Calu3 (cell line): ENCODE measurements around the gene TENT4B. TPM values are rescaled to one million over a fixed set of nuclear protein-coding genes. Genes with fewer than 3 reads are reported as not detected.

ENCODE experiments used
- BruUV-seq: library from RNA; stranded (reverse); fragments of 400-500 nt; replicated peaks from 2 replicates; lab custom pipeline; 2021; lab: Mats Ljungman, UMichigan
- CTCF ChIA-PET: fragments of 300-600 bp; sonication (Branson Sonifier 250); formaldehyde crosslinking; loops from one replicate; lab custom pipeline; 2022; ENCODE audit warnings: antibody characterized with exemption; lab: Charles Lee
- DNase-seq: peaks from one replicate; pipeline ENCODE4 v3.0.0; 2022
- H3K27ac Mint-ChIP-seq: one replicate; pipeline ENCODE4 v1.8.0; 2022; ENCODE audit warnings: mixed read lengths; ENCODE audit not compliant: unreplicated experiment
- H3K27me3 Mint-ChIP-seq: one replicate; pipeline ENCODE4 v1.8.0; 2022; ENCODE audit warnings: mixed read lengths; ENCODE audit not compliant: unreplicated experiment
- H3K36me3 Mint-ChIP-seq: one replicate; pipeline ENCODE4 v1.8.0; 2022; ENCODE audit warnings: mild to moderate bottlenecking, moderate library complexity, mixed read lengths; ENCODE audit not compliant: insufficient read depth, unreplicated experiment
- H3K4me1 Mint-ChIP-seq: one replicate; pipeline ENCODE4 v1.8.0; 2022; ENCODE audit warnings: mild to moderate bottlenecking, low read depth, mixed read lengths; ENCODE audit not compliant: unreplicated experiment
- H3K4me3 Mint-ChIP-seq: one replicate; pipeline ENCODE4 v1.8.0; 2022; ENCODE audit warnings: mild to moderate bottlenecking, low read depth, moderate library complexity, mixed read lengths; ENCODE audit not compliant: unreplicated experiment
- H3K9me3 Mint-ChIP-seq: one replicate; pipeline ENCODE4 v1.8.0; 2022; ENCODE audit warnings: low read depth, mixed read lengths; ENCODE audit not compliant: unreplicated experiment
- intact Hi-C: fragments of 100-400 bp; cut with micrococcal nuclease; formaldehyde crosslinking; loops from one replicate; pipeline ENCODE4 v1.10.0; 2022; ENCODE audit not compliant: unreplicated experiment
- total RNA-seq: library from RNA; stranded (reverse); gene quantifications from 2 replicates; pipeline ENCODE4 v1.2.3, GENCODE V29; 2022
- TF ChIP-seq, protein P1 (sequence below): fragments of 200-600 bp; IDR thresholded peaks from one replicate; pipeline ENCODE4 v1.8.0; 2022; ENCODE audit warnings: antibody characterized with exemption; ENCODE audit not compliant: unreplicated experiment

TENT4B gene
- total RNA-seq, 1 experiment from 2014 or later = 21.7 TPM

DNA sequence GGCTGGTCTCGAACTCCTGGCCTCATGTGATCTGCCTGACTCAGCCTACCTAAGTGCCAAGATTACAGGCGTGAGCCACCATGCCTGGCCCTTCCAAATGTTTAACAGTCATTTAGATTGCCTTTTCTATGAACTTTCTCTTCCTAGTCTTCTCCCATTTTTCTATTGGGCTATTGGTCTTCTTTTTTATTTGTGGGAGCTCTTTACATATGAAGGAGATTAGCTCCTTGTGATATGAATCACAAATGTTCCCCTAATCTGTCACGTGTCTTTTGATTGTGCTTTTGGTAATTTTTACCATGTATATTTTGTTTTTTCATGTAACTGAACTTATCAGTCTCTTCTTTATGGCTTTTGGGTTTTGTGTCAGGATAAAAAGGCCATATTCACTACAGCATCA lies 125.1 kb downstream of the TENT4B start:
- no TSS peak for BruUV-seq
- intact Hi-C loops = no loop called here
- Mint-ChIP-seq H3K36me3 (no peaks in the 10 kb centered on the region), H3K4me3 (no peak overlapping the region), H3K4me1 (peaks cover 33% of the 10 kb centered on the region), H3K27me3 (no peaks in the 10 kb centered on the region), H3K27ac (no peak overlapping the region), H3K9me3 (peaks cover 3% of the 10 kb centered on the region)
- TF ChIP-seq, protein P1, sequence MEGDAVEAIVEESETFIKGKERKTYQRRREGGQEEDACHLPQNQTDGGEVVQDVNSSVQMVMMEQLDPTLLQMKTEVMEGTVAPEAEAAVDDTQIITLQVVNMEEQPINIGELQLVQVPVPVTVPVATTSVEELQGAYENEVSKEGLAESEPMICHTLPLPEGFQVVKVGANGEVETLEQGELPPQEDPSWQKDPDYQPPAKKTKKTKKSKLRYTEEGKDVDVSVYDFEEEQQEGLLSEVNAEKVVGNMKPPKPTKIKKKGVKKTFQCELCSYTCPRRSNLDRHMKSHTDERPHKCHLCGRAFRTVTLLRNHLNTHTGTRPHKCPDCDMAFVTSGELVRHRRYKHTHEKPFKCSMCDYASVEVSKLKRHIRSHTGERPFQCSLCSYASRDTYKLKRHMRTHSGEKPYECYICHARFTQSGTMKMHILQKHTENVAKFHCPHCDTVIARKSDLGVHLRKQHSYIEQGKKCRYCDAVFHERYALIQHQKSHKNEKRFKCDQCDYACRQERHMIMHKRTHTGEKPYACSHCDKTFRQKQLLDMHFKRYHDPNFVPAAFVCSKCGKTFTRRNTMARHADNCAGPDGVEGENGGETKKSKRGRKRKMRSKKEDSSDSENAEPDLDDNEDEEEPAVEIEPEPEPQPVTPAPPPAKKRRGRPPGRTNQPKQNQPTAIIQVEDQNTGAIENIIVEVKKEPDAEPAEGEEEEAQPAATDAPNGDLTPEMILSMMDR = no peak
- DNase-seq = no peak
- CTCF ChIA-PET = interaction anchor here (0.7 to 1.1 kb wide), 2 partner anchors 28 to 397 kb away, joined by 4 read pairs; no protein-coding TSS in a partner anchor

GRCh38 chr16:50279504-50279865 lies 126.4 kb downstream of the TENT4B start:
- TF ChIP-seq, protein P1 = no peak
- H3K4me1 Mint-ChIP-seq = peaks cover 24% of the 10 kb centered on the region
- intact Hi-C loops = no loop called here
- no peak overlapping the region for H3K27ac Mint-ChIP-seq
- no peak overlapping the region for H3K4me3 Mint-ChIP-seq
- DNase-seq = no peak
- H3K9me3 Mint-ChIP-seq = peaks cover 3% of the 10 kb centered on the region
- no peaks in the 10 kb centered on the region for H3K27me3 Mint-ChIP-seq
- CTCF ChIA-PET = interaction anchor here (1.1 to 1.4 kb wide), 3 partner anchors 29 to 527 kb away, joined by 3 to 4 read pairs (median 3); no protein-coding TSS in a partner anchor
- no TSS peak for BruUV-seq
- peaks cover 3% of the 10 kb centered on the region for H3K36me3 Mint-ChIP-seq

DNA sequence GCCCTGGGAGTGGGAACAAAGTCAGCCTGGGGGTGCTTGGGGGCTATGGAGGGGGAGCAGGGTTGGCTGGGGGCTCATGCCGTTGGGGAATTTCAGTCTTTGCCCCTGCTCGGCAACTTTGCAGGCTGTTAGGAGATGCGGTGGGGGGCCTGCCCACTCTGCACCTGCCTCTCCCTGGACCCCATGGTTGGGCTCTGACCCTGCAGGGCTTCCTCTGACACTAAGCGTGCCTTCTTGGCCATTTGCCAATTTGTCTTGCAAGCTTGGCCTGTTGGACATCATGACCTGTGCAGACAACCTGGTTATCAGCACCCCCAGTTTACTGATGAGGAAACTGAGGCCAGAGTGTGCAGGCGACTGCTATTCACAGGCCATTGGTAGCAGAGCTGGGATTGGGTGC lies 127.8 kb downstream of the TENT4B start:
- CTCF ChIA-PET = no interaction called here
- no TSS peak for BruUV-seq

More for the DNA sequence above, 127.8 kb downstream of the TENT4B start:
- DNase-seq = no peak
- intact Hi-C loops = no loop called here
- Mint-ChIP-seq H3K4me1 (peaks cover 24% of the 10 kb centered on the region), H3K27ac (no peak overlapping the region), H3K36me3 (peaks cover 4% of the 10 kb centered on the region), H3K9me3 (peaks cover 3% of the 10 kb centered on the region), H3K27me3 (no peaks in the 10 kb centered on the region), H3K4me3 (no peak overlapping the region)
- TF ChIP-seq, protein P1 = no peak

Other genes with a start within 250 kb of the TENT4B start
- gene CNEP1R1, start 128.1 kb upstream of the TENT4B start, total RNA-seq = 21.8 and 23.2 TPM in 2 replicates
- gene HEATR3, start 87.3 kb upstream of the TENT4B start, total RNA-seq = 27.3 and 28.3 TPM in 2 replicates
- 67.7 and 71.4 TPM in 2 replicates for gene ADCY7, start 113.2 kb downstream of the TENT4B start, total RNA-seq
- 96.0 and 98.7 TPM in 2 replicates for gene BRD7, start 215.7 kb downstream of the TENT4B start, total RNA-seq